ENCODE measurements around the gene RAB34. TPM values are rescaled to one million over a fixed set of nuclear protein-coding genes. Genes with fewer than 3 reads are reported as not detected.
"Not testable (repeated sequence)": the region's sequence is repeated elsewhere in the genome, so short reads cannot be mapped to it uniquely, and the experiment has no call there.

The RAB34 gene
- total RNA-seq, 4 donors from 2014 or later, result 136 to 186 (median 159) TPM

DNA sequence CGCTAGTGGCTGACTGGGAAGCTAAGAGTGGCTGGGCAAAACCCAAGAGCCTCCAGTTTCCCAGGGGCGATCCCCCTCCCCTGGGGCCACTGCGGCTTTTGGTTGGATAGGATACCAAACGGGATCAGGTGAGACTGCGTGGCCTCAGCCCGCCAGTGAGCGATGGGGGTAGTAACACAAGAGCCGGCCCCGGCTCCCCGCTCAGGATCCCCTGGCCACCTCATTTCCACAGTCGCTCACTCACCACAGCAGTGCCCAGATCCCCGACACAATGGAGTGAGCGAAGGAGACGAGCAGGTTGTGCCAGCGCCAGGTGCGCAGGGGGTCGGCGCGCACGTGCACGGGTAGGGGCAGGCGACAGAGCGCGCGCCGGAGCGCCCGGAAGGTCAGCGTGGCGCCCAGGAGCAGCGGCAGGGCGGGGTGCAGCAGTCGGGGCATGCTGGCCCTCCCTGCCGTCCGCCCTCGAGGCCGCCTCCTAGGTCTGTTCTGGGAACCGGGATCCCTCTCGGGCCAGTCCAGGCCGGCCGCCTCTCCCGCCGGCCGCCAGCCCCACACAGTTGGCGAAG is 8.1 kb upstream of the RAB34 start:
- Histone ChIP-seq H3K27me3 (no peaks in the 10 kb centered on the region), H3K9me3 (no peaks in the 10 kb centered on the region), H3K27ac (peak overlapping the region; percentile 5 to 98 (median 49)), H3K36me3 (peaks cover 33 to 36% of the 10 kb centered on the region in 2 donors), H3K4me1 (peaks cover 25 to 27% of the 10 kb centered on the region in 2 donors), H3K4me3 (replicated peaks in 1 of 3) (peak overlapping the region in 1 of 3 donors; percentile 55)
- TF ChIP-seq POLR2A (IDR thresholded peaks at IDR 0.05) (peak in 1 of 2 donors; percentile 47), CTCF (IDR thresholded peaks at IDR 0.05) (no peak)
- WGBS, 2 donors, result 1 to 3% methylated on average over 10 to 11 of the region's 45 CpGs
- intact Hi-C loops (cut with DNase I), result loop anchor here (5.0 kb wide), 2 partner anchors 78 to 227 kb away; partner anchors contain the start of genes BLTP2 and PHF12
- peak in 1 of 2 donors; percentile 86 for DNase-seq

DNA sequence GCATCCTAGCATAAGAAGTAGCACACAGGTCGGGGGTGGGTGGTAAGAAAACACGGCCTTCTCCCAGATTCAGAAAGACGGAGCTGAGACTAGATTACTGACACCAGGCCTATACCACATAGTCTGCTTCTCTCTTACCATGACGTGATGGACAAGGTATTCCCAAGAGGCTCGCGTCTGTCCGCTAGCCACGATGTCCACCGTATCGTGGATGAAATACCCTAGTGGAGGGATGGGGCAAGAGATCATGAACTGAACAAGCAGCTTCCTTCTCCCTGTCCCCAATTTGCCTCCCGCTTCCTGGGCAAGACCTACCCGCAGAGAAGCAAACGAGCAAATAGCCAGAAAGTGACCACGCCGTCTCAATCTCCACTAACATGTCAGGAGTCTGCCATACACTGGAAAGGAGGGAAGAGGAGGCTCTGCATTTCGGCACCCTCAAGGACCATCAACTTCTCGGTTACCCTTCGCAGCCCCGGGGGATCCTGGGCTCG is 7.5 kb upstream of the RAB34 start:
- DNase-seq, result no peak
- peaks cover 33 to 36% of the 10 kb centered on the region in 2 donors for H3K36me3 ChIP-seq
- H3K4me3 ChIP-seq (replicated peaks in 1 of 3), result peak overlapping the region in 1 of 3 donors; percentile 55
- TF ChIP-seq POLR2A (IDR thresholded peaks at IDR 0.05), result no peak
- TF ChIP-seq CTCF (IDR thresholded peaks at IDR 0.05), result no peak
- WGBS, 2 donors, result 36 to 37% methylated on average over 15 to 20 of the region's 20 CpGs
- H3K27me3 ChIP-seq, result no peaks in the 10 kb centered on the region
- intact Hi-C loops (cut with DNase I), result loop anchor here (5.0 kb wide), 2 partner anchors 78 to 227 kb away; partner anchors contain the start of genes BLTP2 and PHF12
- H3K4me1 ChIP-seq, result peaks cover 30 to 32% of the 10 kb centered on the region in 2 donors
- H3K9me3 ChIP-seq, result no peaks in the 10 kb centered on the region
- H3K27ac ChIP-seq, result peak overlapping the region; percentile 5 to 98 (median 49)

DNA sequence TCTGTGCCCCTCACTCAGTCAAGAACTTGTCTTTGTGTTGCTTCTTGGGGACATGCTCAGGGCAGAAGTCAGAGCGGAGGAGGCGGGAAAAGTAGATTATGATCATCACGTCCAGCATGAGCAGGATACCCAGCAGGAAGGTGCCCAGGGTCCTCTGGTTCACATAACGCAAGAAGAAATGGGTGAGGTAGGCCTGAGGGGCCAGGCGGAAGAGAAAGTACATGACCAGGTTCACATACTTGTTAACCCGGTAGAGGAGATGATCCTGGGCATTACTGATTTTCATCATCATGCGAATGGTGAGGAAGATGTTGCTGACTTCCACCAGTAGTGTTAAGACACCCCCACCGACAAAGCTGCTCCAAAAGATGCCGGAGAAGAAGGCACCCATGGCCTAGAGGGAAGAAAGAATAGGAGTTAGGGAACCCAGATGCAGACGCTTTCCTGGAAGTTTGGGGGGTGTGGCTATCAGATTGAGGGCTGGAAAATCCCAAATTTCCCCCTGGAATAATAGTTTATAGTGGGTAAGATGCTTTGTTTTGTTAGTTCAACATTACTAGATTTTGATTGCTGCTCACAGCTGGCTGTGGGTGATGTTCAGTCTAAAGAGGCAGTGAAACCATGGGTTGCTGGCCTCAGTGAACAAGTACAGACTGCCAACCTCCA is 7.0 kb upstream of the RAB34 start:
- no peak for DNase-seq
- Histone ChIP-seq H3K4me1 (peaks cover 31 to 32% of the 10 kb centered on the region in 2 donors), H3K9me3 (no peaks in the 10 kb centered on the region), H3K4me3 (replicated peaks in 1 of 3) (no peak overlapping the region), H3K27me3 (no peaks in the 10 kb centered on the region), H3K27ac (no peak overlapping the region), H3K36me3 (peaks cover 33 to 36% of the 10 kb centered on the region in 2 donors)
- intact Hi-C loops (cut with DNase I), result loop anchor here (5.0 kb wide), 2 partner anchors 77 to 228 kb away; partner anchors contain the start of genes BLTP2 and PHF12
- TF ChIP-seq POLR2A (IDR thresholded peaks at IDR 0.05) (no peak), CTCF (IDR thresholded peaks at IDR 0.05) (no peak)
- WGBS, 2 donors, result 82 to 87% methylated on average over 10 of the region's 10 CpGs

DNA sequence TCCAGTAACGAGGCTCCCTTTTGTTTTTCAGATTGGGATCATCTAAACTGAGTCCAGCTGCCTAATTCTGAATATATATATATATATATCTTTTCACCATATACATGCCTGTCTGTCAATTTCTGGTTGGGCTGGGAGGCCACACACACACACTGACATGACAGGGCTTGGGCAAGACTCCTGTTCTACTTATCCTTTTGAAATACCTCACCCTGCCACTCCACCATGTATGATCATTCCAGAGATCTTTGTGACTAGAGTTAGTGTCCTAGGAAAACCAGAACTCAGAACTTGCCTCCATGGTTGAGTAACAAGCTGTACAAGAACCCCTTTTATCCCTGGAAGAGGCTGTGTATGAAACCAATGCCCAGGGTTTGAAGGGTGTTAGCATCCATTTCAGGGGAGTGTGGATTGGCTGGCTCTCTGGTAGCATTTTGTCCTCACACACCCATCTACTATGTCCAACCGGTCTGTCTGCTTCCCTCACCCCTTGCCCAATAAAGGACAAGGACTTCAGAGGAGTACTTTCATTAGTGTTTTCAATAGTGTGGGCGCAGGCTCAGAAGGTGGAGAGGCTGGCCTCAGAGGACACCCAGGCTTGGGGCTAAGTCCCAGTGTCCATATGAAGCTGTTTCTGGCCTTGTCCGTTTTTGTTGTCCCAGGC is 6.3 kb upstream of the RAB34 start:
- Histone ChIP-seq H3K36me3 (peaks cover 33 to 36% of the 10 kb centered on the region in 2 donors), H3K4me1 (peaks cover 29 to 34% of the 10 kb centered on the region in 2 donors)
- DNase-seq; H3K27me3 ChIP-seq; H3K27ac ChIP-seq; H3K4me3 ChIP-seq (replicated peaks in 1 of 3); H3K9me3 ChIP-seq; intact Hi-C loops (cut with DNase I): not testable (repeated sequence)
- 78 to 82% methylated on average over 4 of the region's 4 CpGs for WGBS, 2 donors

GRCh38 chr17:28723159-28723835 is 5.6 kb upstream of the RAB34 start:
- WGBS, 2 donors, result 89 to 91% methylated on average over 6 of the region's 6 CpGs
- H3K27ac ChIP-seq, result no peak overlapping the region
- TF ChIP-seq POLR2A (IDR thresholded peaks at IDR 0.05), result no peak
- no peak for TF ChIP-seq CTCF (IDR thresholded peaks at IDR 0.05)
- intact Hi-C loops (cut with DNase I), result no loop called here
- no peak overlapping the region for H3K4me3 ChIP-seq (replicated peaks in 1 of 3)
- H3K36me3 ChIP-seq, result peaks cover 33 to 36% of the 10 kb centered on the region in 2 donors
- no peak for DNase-seq
- H3K4me1 ChIP-seq, result peaks cover 36 to 39% of the 10 kb centered on the region in 2 donors
- no peaks in the 10 kb centered on the region for H3K9me3 ChIP-seq
- no peaks in the 10 kb centered on the region for H3K27me3 ChIP-seq

All from thyroid gland (tissue), 4 donors.